HG02943 (cell line): ENCODE measurements around the gene TMEM131.

ENCODE experiments used
- ATAC-seq: cut with Tn5 transposase; IDR thresholded peaks from one replicate; pipeline ENCODE4 v1.9.1; 2021; ENCODE audit warnings: mild to moderate bottlenecking, low read depth, moderate library complexity; ENCODE audit not compliant: unreplicated experiment

The TMEM131 gene

DNA sequence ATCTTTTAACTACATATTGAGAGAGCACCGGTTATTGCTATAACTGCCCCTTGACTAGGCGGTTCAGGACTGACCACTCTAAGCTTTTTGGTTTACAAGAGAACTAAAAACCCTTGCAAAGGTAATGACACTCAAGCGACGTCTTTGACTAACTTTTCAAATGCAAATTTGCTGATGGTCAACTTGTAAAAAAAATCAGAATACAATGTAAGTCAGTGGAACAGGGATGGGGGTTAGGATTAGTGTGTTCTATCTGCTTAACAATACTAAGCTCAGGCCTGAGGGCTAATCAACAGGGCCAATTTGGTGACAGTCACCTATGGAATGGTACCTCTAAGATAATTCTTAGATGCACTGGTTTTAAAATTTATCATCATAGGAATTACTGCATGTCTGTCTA lies 225.3 kb downstream of the TMEM131 start:
- no peak for ATAC-seq

- ATAC-seq, result no peak
Measured at GRCh38 chr2:97769711-97770110, 226.0 kb downstream of the TMEM131 start.

DNA sequence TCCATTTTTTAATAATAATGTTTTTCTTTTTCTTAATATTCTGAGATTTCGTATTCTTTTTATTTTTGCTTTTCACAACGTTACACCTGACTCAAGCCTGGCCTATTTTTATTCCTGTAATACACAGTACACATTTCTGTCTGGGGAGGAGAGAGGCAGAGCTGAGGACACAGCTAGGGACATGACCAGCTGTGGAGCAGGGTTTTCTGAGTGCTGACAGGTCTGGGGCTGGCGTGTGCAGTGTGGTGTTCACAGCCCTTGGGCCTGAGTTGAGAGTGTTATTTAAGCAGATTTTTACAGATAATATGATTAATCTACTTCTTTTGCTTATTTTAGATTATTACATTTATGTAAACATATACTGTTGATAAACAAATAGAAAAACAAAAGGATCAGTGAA lies 226.4 kb downstream of the TMEM131 start:
- no peak for ATAC-seq

- ATAC-seq, result no peak
Measured at GRCh38 chr2:97766567-97766966, 229.2 kb downstream of the TMEM131 start.

GRCh38 chr2:97765933-97766332 lies 229.8 kb downstream of the TMEM131 start:
- no peak for ATAC-seq

GRCh38 chr2:97764559-97765263 lies 231.0 kb downstream of the TMEM131 start:
- no peak for ATAC-seq

- ATAC-seq, result no peak
Measured at GRCh38 chr2:97763176-97763845, 232.4 kb downstream of the TMEM131 start.

- ATAC-seq, result no peak
Measured at GRCh38 chr2:97761192-97761591, 234.6 kb downstream of the TMEM131 start.

DNA sequence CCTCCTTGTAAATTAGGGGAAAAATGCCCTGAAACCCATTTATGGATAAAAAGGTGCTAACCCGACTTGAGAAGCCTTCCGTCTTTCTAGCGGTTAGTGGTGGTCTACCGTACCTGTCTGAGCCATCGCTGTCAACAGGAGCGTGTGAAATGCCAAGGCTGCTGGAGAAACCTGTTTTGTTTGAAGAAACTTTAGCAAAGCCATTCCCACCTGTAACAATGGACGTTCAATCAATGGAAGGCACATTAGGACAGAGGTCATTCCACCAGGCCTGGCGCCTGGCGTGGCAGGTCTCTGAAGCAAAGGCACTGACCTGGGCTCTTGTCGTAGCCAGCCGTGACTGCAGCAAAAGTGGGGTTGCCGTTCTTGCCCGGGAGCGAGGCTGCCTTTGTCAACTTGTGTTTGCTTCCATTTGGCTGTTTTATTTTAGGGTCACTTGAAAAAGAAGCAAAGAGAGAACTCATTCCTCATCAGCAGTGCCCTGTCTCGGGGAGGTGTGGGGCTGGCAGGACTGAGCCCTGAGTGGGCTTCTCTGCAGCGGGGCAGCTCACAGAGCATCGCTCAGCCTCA lies 235.2 kb downstream of the TMEM131 start:
- ATAC-seq, result no peak

DNA sequence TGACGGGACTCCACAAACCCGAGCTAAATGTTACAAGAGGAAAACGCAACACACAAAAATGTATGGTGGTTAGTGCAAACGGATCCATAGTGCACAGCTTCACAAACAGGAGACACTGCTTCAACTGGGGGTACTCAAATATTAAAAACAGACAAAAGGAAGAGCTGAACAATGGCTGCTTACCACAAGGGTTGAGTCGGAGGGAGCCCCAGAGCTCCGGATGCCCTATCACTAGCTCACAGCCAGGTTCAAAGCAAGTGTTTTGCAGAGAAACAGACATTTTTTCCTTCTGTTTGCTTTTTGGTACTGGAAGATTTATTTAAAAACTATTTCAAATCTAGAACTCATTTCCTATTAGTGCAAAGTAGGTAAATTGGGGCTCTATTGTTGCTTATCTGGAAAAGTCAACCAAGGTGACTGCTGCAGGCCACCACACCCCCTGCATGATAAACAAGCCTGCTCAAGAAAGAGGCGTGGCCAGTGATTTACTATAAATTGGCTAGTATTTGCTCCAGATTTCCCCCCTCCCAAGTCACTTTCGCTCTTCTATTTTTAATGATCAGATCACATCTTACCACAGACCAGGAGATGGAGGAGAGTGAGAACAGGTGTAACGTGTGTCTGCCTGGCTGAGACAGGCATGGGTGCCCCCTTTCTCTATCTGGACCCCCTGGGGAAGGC lies 235.9 kb downstream of the TMEM131 start:
- ATAC-seq, result no peak

- no peak for ATAC-seq
Measured at GRCh38 chr2:97758131-97758705, 237.5 kb downstream of the TMEM131 start.

- no peak for ATAC-seq
Measured at GRCh38 chr2:97757062-97757461, 238.7 kb downstream of the TMEM131 start.

- no peak for ATAC-seq
Measured at GRCh38 chr2:97755491-97755890, 240.3 kb downstream of the TMEM131 start.

GRCh38 chr2:97754690-97755346 lies 240.9 kb downstream of the TMEM131 start:
- ATAC-seq, result no peak

DNA sequence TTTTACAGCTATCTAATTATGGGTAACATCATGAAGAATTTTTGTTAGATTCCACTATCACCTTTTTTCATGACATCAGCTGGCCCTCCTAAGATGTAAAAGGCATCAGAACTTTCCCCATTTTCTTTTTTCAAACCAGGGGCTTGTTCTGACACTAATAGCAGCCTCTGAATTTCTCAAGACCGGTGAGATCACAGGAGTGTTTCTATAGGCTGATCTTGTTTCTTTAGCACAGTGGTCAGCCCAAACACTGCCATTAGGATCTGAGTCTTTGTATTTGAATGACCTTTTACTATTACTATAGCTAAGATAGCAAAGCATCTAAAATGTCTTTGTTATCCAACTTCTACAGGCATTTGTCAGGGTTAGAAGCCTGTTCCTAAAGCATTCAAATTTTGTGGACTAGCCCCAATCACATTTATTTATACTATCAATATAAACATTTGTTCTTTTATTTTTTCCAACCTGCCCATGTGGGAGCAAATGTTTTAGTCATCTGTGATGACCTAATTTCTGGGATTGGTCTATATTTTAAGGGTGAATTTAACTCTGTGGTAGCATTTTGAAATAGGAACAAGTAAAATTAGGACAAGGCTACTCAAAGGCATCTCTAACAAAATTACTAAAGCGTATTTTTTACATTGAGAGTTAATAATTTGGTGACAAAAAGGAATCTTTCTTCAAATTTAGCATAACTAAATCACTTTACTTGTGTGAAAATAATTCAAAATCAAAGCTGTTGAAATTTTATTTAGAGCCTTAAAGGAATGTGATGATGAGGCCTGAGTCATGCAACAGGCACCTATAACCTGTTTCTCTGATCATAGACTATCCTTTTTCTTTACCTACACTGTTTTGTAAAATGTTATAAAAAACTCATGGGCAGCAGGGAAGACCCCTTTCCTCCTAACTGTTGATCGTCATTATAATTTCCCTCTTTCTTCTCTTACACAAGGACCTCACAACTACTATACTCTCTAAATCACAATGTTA lies 243.1 kb downstream of the TMEM131 start:
- ATAC-seq, result no peak

DNA sequence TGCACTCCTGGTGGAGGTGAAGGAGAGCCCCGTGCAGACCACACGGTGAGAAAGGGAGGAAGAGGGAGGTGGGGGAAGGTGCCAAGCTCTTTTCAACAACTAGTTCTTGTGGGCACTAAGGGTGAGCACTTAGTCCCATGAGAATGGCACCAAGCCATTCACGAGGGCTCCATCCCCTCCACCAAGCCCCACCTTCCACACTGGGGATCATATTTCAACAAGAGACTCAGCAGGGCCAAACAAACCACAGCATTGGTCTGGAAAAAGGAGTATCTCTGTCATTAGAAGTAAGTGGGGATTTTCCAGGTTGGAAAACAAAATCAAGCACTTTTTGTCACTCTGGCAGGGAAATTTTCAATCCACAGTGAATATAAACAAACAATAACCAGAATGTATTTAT lies 244.0 kb downstream of the TMEM131 start:
- ATAC-seq, result no peak

DNA sequence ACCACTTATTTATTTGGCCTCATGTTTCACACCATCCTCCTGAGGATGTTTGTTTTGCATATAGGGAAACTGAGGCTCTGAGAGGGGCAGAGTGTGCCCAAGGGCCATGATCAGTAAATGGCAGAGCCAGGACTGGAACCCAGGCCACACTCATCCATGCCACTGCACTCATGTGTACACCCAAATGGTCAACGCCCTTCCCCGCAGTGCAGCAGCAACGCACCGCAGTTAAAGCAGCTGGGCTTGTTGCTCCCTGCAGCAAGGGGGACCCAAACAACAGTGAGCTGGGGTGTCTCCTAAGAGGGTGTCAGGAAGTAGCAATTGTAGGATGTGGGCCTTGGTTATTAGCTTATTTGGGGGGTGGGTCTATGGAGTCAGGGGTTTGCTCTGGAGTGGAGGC lies 245.7 kb downstream of the TMEM131 start:
- ATAC-seq, result no peak

GRCh38 chr2:97749581-97749980 lies 246.2 kb downstream of the TMEM131 start:
- ATAC-seq, result no peak

GRCh38 chr2:97747716-97748115 lies 248.0 kb downstream of the TMEM131 start:
- ATAC-seq, result no peak
